Right lobe of liver (tissue), 4 donors: ENCODE data around the gene JMJD8.

Source experiments
- CTCF ChIP-seq, 4 donors: fragments of 200-600 bp in 3 of 4; fragments of 450-650 bp in 1 of 4; IDR thresholded peaks; one replicate each; pipeline versions ENCODE4 v1.5.1 to v1.8.0; 2016 to 2022; ENCODE audit warnings: antibody characterized with exemption in 4 of 4, mild to moderate bottlenecking in 2 of 4
- POLR2A ChIP-seq: fragments of 450-650 bp; IDR thresholded peaks from one replicate; pipeline ENCODE4 v1.6.1; 2017; ENCODE audit warnings: antibody characterized with exemption, mild to moderate bottlenecking
- donor health status: DM: no; HTN: no; CAD: no.
- donor health status: DM: no; HTN: no; CAD: no.
- donor health status: DM: no; HTN: yes; CAD: no.

GRCh38 chr16:728890-729744 lies 45.0 kb upstream of the JMJD8 start:
- TF ChIP-seq CTCF (IDR thresholded peaks at IDR 0.05) (no peak), POLR2A (no peak)
